ENCODE data around the gene S1PR4.
"Not testable (repeated sequence)": the region's sequence is repeated elsewhere in the genome, so short reads cannot be mapped to it uniquely, and the experiment has no call there.

S1PR4 gene

GRCh38 chr19:3184847-3185460, 6.4 kb downstream of the S1PR4 start:
- H3K27me3 Mint-ChIP-seq, result no peaks in the 10 kb centered on the region
- H3K4me1 Mint-ChIP-seq, result peaks cover 67% of the 10 kb centered on the region
- H3K9me3 Mint-ChIP-seq, result no peaks in the 10 kb centered on the region
- peak overlapping the region; percentile 96 to 97 for H3K27ac Mint-ChIP-seq
- DNase-seq (peak in 1 of 2 donors; percentile 67), ATAC-seq (peak; percentile 51)
- peak overlapping the region; percentile 96 to 97 for H3K4me3 Mint-ChIP-seq

- Mint-ChIP-seq H3K27me3 (no peaks in the 10 kb centered on the region), H3K4me1 (peaks cover 69% of the 10 kb centered on the region), H3K27ac (peak within 1 kb of the TSS; percentile 96 to 97), H3K4me3 (peak within 1 kb of the TSS; percentile 96 to 97), H3K9me3 (no peaks in the 10 kb centered on the region)
- ATAC-seq (peak; percentile 92), DNase-seq (peak; percentile 94 to 96)
Observed at GRCh38 chr19:3185461-3186159, 7.0 kb downstream of the S1PR4 start, which contains the start of gene NCLN. TSS of gene NCLN (plus strand) at chr19:3185930. CDS start at chr19:3186031, 101 bp downstream.

GRCh38 chr19:3186160-3186688, 7.7 kb downstream of the S1PR4 start:
- no peak for ATAC-seq
- Mint-ChIP-seq H3K4me3 (peak overlapping the region; percentile 96 to 97), H3K27me3 (no peaks in the 10 kb centered on the region), H3K9me3 (no peaks in the 10 kb centered on the region), H3K4me1 (peaks cover 73% of the 10 kb centered on the region), H3K27ac (peak overlapping the region; percentile 74 to 97)
- DNase-seq, result peak in 1 of 2 donors; percentile 39

GRCh38 chr19:3186891-3187661, 8.5 kb downstream of the S1PR4 start:
- no peaks in the 10 kb centered on the region for H3K9me3 Mint-ChIP-seq
- ATAC-seq, result no peak
- peaks cover 68% of the 10 kb centered on the region for H3K4me1 Mint-ChIP-seq

GRCh38 chr19:3187662-3188511, 9.3 kb downstream of the S1PR4 start:
- peak overlapping the region in 1 of 2 donors; percentile 86 for H3K27ac Mint-ChIP-seq
- H3K4me1 Mint-ChIP-seq, result peaks cover 64% of the 10 kb centered on the region
- no peaks in the 10 kb centered on the region for H3K27me3 Mint-ChIP-seq
- no peaks in the 10 kb centered on the region for H3K9me3 Mint-ChIP-seq
- H3K4me3 Mint-ChIP-seq, result peak overlapping the region; percentile 96 to 97
- DNase-seq (no peak), ATAC-seq (no peak)

More at GRCh38 chr19:3186891-3187661, 8.5 kb downstream of the S1PR4 start:
- Mint-ChIP-seq H3K27ac (peak overlapping the region; percentile 74 to 97), H3K27me3 (no peaks in the 10 kb centered on the region), H3K4me3 (peak overlapping the region; percentile 96 to 97)
- DNase-seq, result no peak

GRCh38 chr19:3188627-3189596, 10.3 kb downstream of the S1PR4 start:
- ATAC-seq, result no peak
- no peak for DNase-seq
- Mint-ChIP-seq H3K27ac (peak overlapping the region in 1 of 2 donors; percentile 95), H3K4me3 (peak overlapping the region; percentile 56 to 96), H3K4me1 (peaks cover 64% of the 10 kb centered on the region), H3K27me3 (no peaks in the 10 kb centered on the region), H3K9me3 (no peaks in the 10 kb centered on the region)

- DNase-seq (no peak), ATAC-seq (no peak)
- Mint-ChIP-seq H3K4me3 (no peak overlapping the region), H3K27me3 (no peaks in the 10 kb centered on the region), H3K4me1 (peaks cover 54% of the 10 kb centered on the region), H3K9me3 (no peaks in the 10 kb centered on the region), H3K27ac (peak overlapping the region in 1 of 2 donors; percentile 83)
Observed at GRCh38 chr19:3189702-3190469, 11.3 kb downstream of the S1PR4 start.

GRCh38 chr19:3190470-3190770, 11.9 kb downstream of the S1PR4 start:
- no peak for DNase-seq
- no peak overlapping the region for H3K27ac Mint-ChIP-seq
- H3K4me1 Mint-ChIP-seq, result peaks cover 49% of the 10 kb centered on the region
- no peaks in the 10 kb centered on the region for H3K27me3 Mint-ChIP-seq
- H3K9me3 Mint-ChIP-seq, result no peaks in the 10 kb centered on the region
- no peak for ATAC-seq
- no peak overlapping the region for H3K4me3 Mint-ChIP-seq

- H3K4me3 Mint-ChIP-seq, result no peak overlapping the region
- H3K4me1 Mint-ChIP-seq, result peaks cover 49% of the 10 kb centered on the region
- no peaks in the 10 kb centered on the region for H3K9me3 Mint-ChIP-seq
- no peaks in the 10 kb centered on the region for H3K27me3 Mint-ChIP-seq
- no peak for DNase-seq
- ATAC-seq, result no peak
- peak overlapping the region in 1 of 2 donors; percentile 46 for H3K27ac Mint-ChIP-seq
Observed at GRCh38 chr19:3190921-3191805, 12.6 kb downstream of the S1PR4 start.

GRCh38 chr19:3191806-3192104, 13.2 kb downstream of the S1PR4 start:
- not testable (repeated sequence) for DNase-seq, H3K27me3 Mint-ChIP-seq, H3K4me3 Mint-ChIP-seq, H3K9me3 Mint-ChIP-seq, ATAC-seq
- peaks cover 45% of the 10 kb centered on the region for H3K4me1 Mint-ChIP-seq
- peak overlapping the region in 1 of 2 donors; percentile 34 for H3K27ac Mint-ChIP-seq

GRCh38 chr19:3192228-3192635, 13.7 kb downstream of the S1PR4 start:
- Mint-ChIP-seq H3K27ac (no peak overlapping the region), H3K27me3 (no peaks in the 10 kb centered on the region), H3K4me3 (no peak overlapping the region), H3K9me3 (no peaks in the 10 kb centered on the region), H3K4me1 (peaks cover 41% of the 10 kb centered on the region)
- ATAC-seq (no peak), DNase-seq (no peak)

- H3K27ac Mint-ChIP-seq, result no peak overlapping the region
- no peak overlapping the region for H3K4me3 Mint-ChIP-seq
- peak; percentile 17 for ATAC-seq
- DNase-seq, result no peak
- no peaks in the 10 kb centered on the region for H3K27me3 Mint-ChIP-seq
- peaks cover 36% of the 10 kb centered on the region for H3K4me1 Mint-ChIP-seq
- H3K9me3 Mint-ChIP-seq, result no peaks in the 10 kb centered on the region
Observed at GRCh38 chr19:3192684-3193083, 14.1 kb downstream of the S1PR4 start.

Measured in stimulated activated naive CD8-positive, alpha-beta T cell treated with anti-CD3 and anti-CD28 coated beads, Interleukin-15, amount 100 ng/mL, for 72 hours (primary cell).